Neuron (in vitro differentiated cells): ENCODE results near the gene FAM241A.
A peak's percentile ranks its signal among the peaks of the same experiment; 100 is the strongest.
"Not testable (repeated sequence)": the region's sequence is repeated elsewhere in the genome, so short reads cannot be mapped to it uniquely, and the experiment has no call there.

ENCODE experiments used
- H2AFZ ChIP-seq: one replicate; pipeline ENCODE4 v1.6.1; 2013; ENCODE audit warnings: low read depth, mild to moderate bottlenecking, inconsistent platforms, low read length, moderate library complexity
- H3K27me3 ChIP-seq: one replicate; pipeline ENCODE4 v1.6.1; 2013; ENCODE audit warnings: low read length; ENCODE audit not compliant: insufficient read depth
- H3K36me3 ChIP-seq: one replicate; pipeline ENCODE4 v1.6.1; 2013; ENCODE audit warnings: low read length; ENCODE audit not compliant: insufficient read depth
- H3K4me1 ChIP-seq: one replicate; pipeline ENCODE4 v1.6.1; 2013; ENCODE audit warnings: low read length; ENCODE audit not compliant: insufficient read depth
- H3K4me3 ChIP-seq: 2 replicates; pipeline ENCODE4 v1.5.1; 2013; ENCODE audit warnings: mild to moderate bottlenecking, low read length, moderate library complexity
- H3K9me3 ChIP-seq: one replicate; pipeline ENCODE4 v1.6.1; 2013; ENCODE audit warnings: low read length

The FAM241A gene

DNA sequence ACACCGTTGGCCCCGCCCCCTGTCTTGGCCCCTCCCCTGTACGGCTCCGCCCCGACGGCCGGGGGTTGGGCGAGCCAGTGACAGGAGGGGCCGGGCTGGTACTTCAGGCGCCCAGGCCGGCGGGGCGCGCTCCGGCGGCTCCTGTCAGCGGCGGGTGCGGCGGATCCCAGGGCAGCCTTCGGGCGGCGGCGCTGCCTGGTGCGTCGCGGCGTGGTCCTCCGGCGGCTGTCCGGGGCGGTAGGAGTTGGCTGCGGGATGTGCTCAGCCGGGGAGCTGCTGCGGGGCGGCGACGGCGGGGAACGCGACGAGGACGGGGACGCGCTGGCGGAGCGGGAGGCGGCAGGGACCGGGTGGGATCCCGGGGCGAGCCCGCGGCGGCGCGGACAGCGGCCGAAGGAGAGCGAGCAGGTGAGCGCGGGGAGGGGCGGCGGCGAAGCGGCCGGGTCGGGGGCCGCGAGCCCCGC is at the start of gene FAM241A:
Gene FAM241A, plus strand, starts transcription at position 129 of the 464 bp plus-strand sequence. Its CDS starts 127 bp downstream, at position 256.
- Histone ChIP-seq H3K4me1 (peaks cover 4% of the 10 kb centered on the region), H3K36me3 (no peaks in the 10 kb centered on the region), H3K4me3 (peak within 1 kb of the TSS; percentile 56), H2AFZ (peak within 1 kb of the TSS; percentile 97), H3K9me3 (no peaks in the 10 kb centered on the region), H3K27me3 (peaks cover 41% of the 10 kb centered on the region)

DNA sequence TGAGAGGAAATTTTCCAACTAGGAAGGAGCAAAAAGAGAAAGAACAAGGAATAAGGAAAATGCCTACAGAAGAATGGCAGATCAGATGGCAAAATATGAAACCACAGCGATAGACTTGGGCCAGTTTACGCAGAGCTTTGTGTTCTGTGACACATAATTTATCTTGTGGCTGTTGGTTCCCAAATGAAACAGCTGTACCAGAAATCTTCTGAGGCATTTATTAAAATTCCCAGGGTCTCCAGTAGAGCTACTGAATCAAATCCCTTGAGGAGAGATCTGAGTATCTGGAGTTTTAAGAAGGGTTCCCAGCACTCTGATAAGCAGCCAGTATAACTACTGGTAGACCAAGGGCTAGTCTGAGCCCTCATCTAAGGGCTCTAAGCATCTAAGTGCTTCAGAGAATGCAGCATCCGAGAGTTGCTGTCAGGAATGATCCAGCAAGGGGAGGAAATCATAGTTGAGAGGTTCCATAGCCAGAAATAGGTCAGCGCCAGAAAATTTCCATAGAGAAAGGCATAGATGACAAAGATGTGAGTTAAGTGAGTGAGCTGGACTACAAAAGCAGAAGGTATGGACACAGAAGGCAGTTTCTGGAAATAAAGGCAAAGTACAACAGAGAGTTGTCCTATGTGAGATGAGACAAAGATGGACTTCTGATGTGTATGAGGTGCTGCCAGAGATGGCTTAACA is 46.3 kb upstream of the FAM241A start:
- Histone ChIP-seq H3K27me3 (peaks cover 6% of the 10 kb centered on the region), H3K9me3 (no peaks in the 10 kb centered on the region)

DNA sequence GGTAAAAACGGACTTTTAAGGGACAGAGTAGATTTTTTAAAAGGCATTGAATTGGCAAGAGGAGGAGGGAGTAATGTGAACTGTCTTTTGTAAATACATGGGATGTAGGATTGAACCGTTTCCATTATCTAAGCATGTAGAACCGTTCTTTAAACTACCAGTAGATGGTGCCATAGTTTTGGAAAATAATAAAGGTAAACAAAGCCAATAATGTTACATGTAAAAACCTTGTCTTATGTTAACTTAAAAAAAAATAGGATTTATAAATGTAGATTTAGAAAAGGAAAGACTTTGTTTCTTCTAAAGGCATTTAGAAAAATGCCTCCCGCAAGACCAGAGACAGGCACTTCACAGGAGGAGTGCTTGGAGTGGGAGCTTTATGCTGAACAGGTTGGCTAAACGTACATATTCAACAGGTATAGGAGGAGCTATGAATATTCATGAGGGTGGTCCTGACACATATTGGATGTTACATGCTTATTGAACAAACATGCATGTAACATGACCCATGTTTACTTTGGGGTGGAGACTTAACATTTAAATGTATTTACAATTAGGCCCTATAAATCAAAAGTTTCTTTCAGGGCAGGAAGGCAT is 45.5 kb upstream of the FAM241A start:
- Histone ChIP-seq H3K27me3 (peaks cover 3% of the 10 kb centered on the region), H3K4me3 (no peak overlapping the region), H2AFZ (no peak overlapping the region), H3K36me3 (no peaks in the 10 kb centered on the region), H3K9me3 (no peaks in the 10 kb centered on the region), H3K4me1 (no peaks in the 10 kb centered on the region)

More for the DNA sequence above, 46.3 kb upstream of the FAM241A start:
- H3K4me1 ChIP-seq = no peaks in the 10 kb centered on the region
- no peaks in the 10 kb centered on the region for H3K36me3 ChIP-seq
- no peak overlapping the region for H3K4me3 ChIP-seq
- H2AFZ ChIP-seq = no peak overlapping the region

DNA sequence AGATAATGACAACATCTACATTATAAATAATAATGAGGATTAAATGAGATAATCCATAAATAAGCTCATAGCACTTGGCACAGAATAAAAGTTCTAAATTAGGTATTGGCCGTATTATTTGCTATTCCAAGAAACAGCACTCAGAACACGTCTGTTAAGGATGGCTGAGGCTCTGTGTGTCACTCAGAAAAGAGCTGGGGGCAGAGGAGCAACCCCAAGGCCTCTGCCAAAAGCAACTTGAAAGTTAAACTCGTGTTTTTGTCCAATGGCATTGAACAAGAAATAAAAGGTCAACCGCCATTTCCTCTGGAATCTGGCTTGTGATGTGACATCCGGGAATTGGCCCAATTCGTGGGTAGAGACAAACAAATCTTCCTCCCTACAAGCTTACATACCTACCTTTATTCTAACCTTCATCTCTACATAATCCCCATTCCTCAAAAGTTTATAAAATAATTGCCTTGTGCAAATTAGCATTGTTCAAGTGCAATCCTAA is 42.3 kb upstream of the FAM241A start:
- H2AFZ ChIP-seq = no peak overlapping the region
- no peaks in the 10 kb centered on the region for H3K4me1 ChIP-seq
- H3K27me3 ChIP-seq = no peaks in the 10 kb centered on the region
- H3K9me3 ChIP-seq = no peaks in the 10 kb centered on the region
- no peak overlapping the region for H3K4me3 ChIP-seq
- H3K36me3 ChIP-seq = no peaks in the 10 kb centered on the region

DNA sequence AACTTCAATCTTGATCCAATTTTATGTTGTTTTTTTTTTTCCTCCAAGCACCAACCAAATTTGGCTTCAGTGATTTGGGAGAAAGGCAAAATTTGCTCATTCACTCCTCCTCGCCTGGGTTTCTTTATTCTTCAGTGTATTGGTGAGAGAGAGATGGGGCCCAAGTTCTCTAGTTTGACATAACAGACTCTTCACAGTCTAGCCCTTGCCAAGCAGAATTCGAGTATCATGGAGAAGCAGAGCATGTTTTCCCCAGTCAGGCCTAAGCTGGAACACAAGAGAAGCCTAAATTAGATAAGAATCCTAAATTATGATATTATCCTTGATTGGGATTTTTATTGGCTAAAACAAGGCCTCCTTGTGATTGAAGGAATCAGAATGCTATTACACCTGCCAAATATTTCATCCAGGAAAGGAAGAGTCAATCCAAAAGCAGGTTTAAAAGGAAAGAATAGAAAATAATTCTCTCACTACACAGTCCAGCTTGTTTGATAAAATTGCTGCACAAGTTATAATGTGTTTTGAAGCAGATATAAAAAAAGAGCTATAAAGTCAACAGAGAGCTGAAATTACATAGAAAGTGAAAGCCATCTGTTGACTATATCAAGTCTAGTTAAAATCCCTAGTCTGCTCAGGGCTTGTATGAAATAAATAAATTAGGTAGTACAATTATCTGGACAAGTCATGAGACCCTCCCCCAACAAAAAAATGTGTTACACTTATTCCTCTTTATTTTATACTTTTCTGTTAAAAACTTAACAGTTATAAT is 39.9 kb upstream of the FAM241A start:
- H3K4me3 ChIP-seq = no peak overlapping the region
- no peaks in the 10 kb centered on the region for H3K36me3 ChIP-seq
- no peaks in the 10 kb centered on the region for H3K27me3 ChIP-seq
- no peaks in the 10 kb centered on the region for H3K4me1 ChIP-seq
- H3K9me3 ChIP-seq = no peaks in the 10 kb centered on the region
- no peak overlapping the region for H2AFZ ChIP-seq

DNA sequence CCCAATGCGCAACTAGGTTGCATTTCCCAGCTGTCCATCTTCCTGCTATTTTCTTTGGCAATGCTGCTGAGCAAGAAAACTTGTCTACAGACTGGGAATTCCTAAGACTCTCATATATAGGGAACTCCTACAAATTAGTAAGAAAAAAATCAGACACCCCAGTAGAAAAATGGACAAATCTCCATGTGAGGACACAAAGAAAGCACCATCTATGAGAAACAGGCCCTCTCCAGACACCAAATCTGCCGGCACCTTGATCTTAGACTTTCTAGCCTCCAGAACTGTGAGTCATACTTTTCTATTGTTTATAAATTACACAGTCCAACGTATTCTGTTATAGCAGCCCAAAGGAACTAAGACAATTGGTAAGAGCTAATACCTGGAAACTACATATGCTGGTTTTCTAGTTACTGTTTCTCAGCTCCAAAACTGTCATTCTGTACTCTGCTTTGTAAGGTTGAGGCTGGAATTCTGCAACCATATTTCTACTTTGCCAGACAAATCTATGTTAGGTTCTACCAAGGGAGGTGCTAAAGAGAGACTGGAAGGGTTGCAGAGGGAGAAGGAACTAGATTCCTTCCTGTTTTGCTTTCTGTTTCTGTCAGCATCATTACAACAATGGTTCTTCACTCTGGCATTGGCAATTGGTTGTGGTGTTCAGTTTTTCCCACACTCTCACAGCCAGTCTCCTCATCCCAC is 35.7 kb upstream of the FAM241A start:
- Histone ChIP-seq H3K4me3 (no peak overlapping the region), H3K9me3 (no peaks in the 10 kb centered on the region), H3K4me1 (no peaks in the 10 kb centered on the region), H3K27me3 (no peaks in the 10 kb centered on the region), H2AFZ (no peak overlapping the region), H3K36me3 (no peaks in the 10 kb centered on the region)

DNA sequence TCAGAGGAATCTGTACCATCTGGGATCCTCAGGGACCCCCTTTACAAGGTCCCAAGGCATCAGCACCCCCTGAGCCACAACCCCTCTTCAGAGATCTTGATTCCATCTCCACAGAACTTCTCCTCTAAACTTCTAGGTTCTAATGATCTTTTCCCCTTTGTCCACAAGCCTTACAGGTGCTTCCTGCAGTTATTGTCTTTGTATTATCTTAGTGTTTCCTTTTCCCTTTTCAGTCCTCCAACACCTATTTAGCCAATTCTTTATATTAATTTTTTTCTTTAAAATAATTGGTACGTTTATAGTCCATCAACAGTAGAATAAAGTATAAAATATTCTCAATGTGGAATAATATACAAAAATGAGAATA is 35.2 kb upstream of the FAM241A start:
- H3K9me3 ChIP-seq = no peaks in the 10 kb centered on the region
- no peaks in the 10 kb centered on the region for H3K4me1 ChIP-seq
- H3K36me3 ChIP-seq = no peaks in the 10 kb centered on the region
- H2AFZ ChIP-seq = no peak overlapping the region
- no peaks in the 10 kb centered on the region for H3K27me3 ChIP-seq
- H3K4me3 ChIP-seq = no peak overlapping the region

DNA sequence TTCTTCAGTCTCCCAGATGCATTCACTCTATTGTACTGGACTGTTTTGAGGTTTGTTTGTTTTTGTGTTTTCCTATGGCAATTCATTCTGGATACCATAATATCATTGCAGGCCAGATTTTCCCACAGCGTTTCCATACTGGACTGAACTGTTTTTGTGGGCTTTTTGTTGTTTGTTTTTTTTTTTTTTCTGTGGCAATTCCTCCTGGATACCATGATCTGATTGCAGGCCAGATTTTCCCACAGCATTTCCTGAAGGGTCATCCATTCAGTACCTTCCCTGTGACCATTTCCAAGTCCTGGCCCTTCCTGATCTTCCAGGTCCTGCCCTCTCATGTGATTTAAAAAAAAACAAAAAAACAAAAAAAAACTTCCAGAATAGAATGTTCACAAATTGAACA is 33.9 kb upstream of the FAM241A start:
- Histone ChIP-seq H2AFZ (no peak overlapping the region), H3K27me3 (no peaks in the 10 kb centered on the region), H3K4me1 (no peaks in the 10 kb centered on the region), H3K36me3 (no peaks in the 10 kb centered on the region), H3K4me3 (no peak overlapping the region), H3K9me3 (no peaks in the 10 kb centered on the region)

DNA sequence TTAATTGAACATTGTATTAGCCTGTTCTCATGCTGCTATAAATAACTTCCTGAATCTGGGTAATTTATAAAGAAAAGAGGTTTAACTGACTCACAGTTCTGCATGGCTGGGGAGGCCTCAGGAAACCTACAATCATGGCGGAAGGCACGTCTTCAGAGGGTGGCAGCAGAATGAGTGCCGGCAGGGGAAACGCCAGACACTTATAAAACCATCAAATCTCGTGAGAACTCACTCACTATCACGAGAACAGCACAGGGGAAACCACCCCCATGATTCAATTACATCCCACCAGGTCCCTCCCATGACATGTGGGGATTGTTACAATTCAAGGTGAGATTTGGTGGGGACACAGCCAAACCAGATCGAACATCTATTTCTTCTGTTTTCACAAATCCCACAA is 33.2 kb upstream of the FAM241A start:
- H3K36me3 ChIP-seq, H3K9me3 ChIP-seq, H2AFZ ChIP-seq, H3K27me3 ChIP-seq, H3K4me1 ChIP-seq, H3K4me3 ChIP-seq: not testable (repeated sequence)

DNA sequence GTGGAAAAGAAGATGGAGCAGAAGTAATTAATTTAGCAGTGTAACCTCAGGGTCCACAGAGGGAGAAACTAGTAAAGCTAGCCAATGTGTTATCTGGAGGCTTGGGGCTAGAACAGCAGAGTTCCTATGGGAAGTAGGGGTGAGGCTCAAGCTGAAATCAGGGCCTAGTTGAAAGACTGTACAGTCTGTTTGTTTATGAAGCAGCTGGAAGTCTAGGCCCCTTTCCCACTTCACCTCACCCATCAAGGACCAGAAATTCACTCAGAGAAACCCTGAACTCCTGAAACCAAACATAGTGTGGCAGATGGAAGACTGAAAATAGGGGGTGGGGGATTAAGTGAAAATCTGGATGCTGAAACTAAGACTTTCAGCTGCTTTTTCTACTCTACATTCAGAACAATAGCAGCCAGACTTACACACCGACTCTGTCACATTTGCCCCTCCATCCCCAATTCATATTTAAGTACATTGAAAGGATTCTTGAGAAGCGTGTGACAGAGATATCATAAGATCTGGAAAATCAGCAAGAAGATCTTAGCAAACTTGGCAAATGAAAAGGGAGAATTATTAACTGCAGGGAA is 32.6 kb upstream of the FAM241A start:
- Histone ChIP-seq H3K27me3 (no peaks in the 10 kb centered on the region), H3K36me3 (no peaks in the 10 kb centered on the region), H3K4me1 (no peaks in the 10 kb centered on the region), H3K4me3 (no peak overlapping the region), H2AFZ (no peak overlapping the region), H3K9me3 (no peaks in the 10 kb centered on the region)

DNA sequence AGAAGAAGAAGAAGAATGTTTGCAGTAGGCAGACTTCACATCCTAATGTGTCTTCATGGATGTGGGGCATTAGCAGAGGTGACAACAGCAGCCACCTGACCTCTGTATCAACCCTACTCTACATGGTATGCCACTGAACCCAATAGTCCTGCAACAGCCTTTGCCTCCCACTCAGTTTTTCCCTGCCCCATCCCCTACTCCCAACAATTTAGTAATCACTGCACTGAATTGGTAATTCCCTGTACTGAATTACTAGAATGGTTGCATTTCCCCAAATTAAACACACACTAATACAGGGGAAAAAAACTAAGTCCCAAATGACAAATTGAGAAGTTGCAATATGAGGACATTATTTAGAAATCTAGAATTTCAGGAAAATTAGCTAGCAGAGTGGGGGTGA is 31.4 kb upstream of the FAM241A start:
- H2AFZ ChIP-seq = no peak overlapping the region
- no peaks in the 10 kb centered on the region for H3K4me1 ChIP-seq
- H3K36me3 ChIP-seq = no peaks in the 10 kb centered on the region
- H3K27me3 ChIP-seq = no peaks in the 10 kb centered on the region
- no peak overlapping the region for H3K4me3 ChIP-seq
- no peaks in the 10 kb centered on the region for H3K9me3 ChIP-seq

DNA sequence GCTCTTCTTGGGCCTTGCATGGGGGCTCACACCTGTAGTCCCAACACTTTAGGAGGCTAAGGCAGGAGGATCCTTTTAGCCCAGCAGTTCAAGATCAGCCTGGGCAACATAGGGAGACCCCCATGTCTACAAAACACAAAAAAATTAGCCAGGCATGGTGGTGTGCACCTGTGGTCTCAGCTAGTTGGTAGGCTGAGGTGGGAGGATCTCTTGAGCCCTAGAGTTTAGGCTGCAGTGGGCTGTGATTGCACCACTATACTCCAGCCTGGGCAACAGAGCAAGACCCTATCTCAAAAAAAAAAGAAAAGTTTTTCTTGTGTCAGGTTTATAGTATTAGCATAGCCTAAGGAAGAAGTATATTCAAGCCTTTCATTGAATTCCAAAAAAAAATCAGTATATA is 30.8 kb upstream of the FAM241A start:
- Histone ChIP-seq H3K4me3 (no peak overlapping the region), H3K36me3 (no peaks in the 10 kb centered on the region), H2AFZ (no peak overlapping the region), H3K4me1 (no peaks in the 10 kb centered on the region), H3K27me3 (no peaks in the 10 kb centered on the region), H3K9me3 (no peaks in the 10 kb centered on the region)
